ENCODE data around the gene OPCML.

GRCh38 chr11:132658696-132659095, 873.6 kb downstream of the OPCML start:
- TF ChIP-seq CTCF (IDR thresholded peaks at IDR 0.05) (no peak), POLR2A (IDR thresholded peaks at IDR 0.05) (no peak)

All from lower leg skin (tissue), 3 donors.